HEK293 (cell line): ENCODE measurements around the gene RPL4.

ENCODE experiments used
- KLF9 ChIP-seq: fragments of 450-650 bp; formaldehyde crosslinking; IDR thresholded peaks from 2 replicates; pipeline ENCODE4 v1.5.1; 2016; ENCODE audit warnings: missing biosample characterization, missing genetic modification characterization, low read depth
- OVOL3 ChIP-seq: fragments of 450-650 bp; formaldehyde crosslinking; IDR thresholded peaks from 2 replicates; pipeline ENCODE4 v1.5.1; 2016; ENCODE audit warnings: missing biosample characterization, missing genetic modification characterization
- ZNF121 ChIP-seq: fragments of 450-650 bp; formaldehyde crosslinking; IDR thresholded peaks from 2 replicates; pipeline ENCODE4 v1.5.1; 2016; ENCODE audit warnings: missing biosample characterization, missing genetic modification characterization
- ZNF777 ChIP-seq: fragments of 450-650 bp; formaldehyde crosslinking; IDR thresholded peaks from 2 replicates; pipeline ENCODE4 v1.5.1; 2017; ENCODE audit warnings: missing biosample characterization, missing genetic modification characterization, borderline replicate concordance
- TF ChIP-seq, protein P1 (sequence below): fragments of 450-650 bp; formaldehyde crosslinking; IDR thresholded peaks from 2 replicates; pipeline ENCODE4 v1.5.1; 2016; ENCODE audit warnings: missing biosample characterization, missing genetic modification characterization

DNA sequence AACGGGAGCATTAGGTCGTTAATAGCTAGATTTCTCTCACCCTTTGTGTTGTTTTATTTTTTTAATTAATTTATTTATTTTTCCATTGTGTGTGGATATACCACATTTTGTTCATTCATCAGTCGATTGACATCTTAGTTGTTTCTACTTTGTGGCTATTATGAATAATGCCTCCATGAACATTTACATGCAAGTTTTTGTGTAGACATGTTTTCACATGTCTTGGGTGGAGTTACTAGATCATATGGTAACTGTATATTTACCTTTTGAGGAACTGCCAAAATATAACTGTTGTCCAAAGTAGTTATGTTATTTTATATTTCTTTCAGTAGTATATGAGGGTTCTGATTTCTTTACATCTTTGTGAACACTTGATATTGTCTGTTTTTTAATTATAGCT lies 19.3 kb upstream of the RPL4 start:
- no peak for TF ChIP-seq ZNF121
- TF ChIP-seq ZNF777 (tag by site-specific recombination): no peak
- TF ChIP-seq, protein P1, sequence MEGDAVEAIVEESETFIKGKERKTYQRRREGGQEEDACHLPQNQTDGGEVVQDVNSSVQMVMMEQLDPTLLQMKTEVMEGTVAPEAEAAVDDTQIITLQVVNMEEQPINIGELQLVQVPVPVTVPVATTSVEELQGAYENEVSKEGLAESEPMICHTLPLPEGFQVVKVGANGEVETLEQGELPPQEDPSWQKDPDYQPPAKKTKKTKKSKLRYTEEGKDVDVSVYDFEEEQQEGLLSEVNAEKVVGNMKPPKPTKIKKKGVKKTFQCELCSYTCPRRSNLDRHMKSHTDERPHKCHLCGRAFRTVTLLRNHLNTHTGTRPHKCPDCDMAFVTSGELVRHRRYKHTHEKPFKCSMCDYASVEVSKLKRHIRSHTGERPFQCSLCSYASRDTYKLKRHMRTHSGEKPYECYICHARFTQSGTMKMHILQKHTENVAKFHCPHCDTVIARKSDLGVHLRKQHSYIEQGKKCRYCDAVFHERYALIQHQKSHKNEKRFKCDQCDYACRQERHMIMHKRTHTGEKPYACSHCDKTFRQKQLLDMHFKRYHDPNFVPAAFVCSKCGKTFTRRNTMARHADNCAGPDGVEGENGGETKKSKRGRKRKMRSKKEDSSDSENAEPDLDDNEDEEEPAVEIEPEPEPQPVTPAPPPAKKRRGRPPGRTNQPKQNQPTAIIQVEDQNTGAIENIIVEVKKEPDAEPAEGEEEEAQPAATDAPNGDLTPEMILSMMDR (tag by site-specific recombination): no peak
- no peak for TF ChIP-seq KLF9 (tag by site-specific recombination)
- TF ChIP-seq OVOL3 (tag by site-specific recombination): no peak
